Breast epithelium (tissue), 4 donors: ENCODE results near the gene OR4F3. TPM values are rescaled to one million over a fixed set of nuclear protein-coding genes. Genes with fewer than 3 reads are reported as not detected.
"Not testable (repeated sequence)": the region's sequence is repeated elsewhere in the genome, so short reads cannot be mapped to it uniquely, and the experiment has no call there.

Experiments used
- DNase-seq, 2 donors: peaks; one replicate each; pipeline ENCODE4 v3.0.0-alpha.2; 2019; ENCODE audit warnings: low spot score in 2 of 2
- H3K27ac ChIP-seq, 2 donors: fragments of 200-600 bp; sonication (generic) in 1 of 2; one replicate each; pipeline ENCODE4 v1.5.1; 2016 to 2019; ENCODE audit warnings: mild to moderate bottlenecking in 1 of 2
- H3K27me3 ChIP-seq, 2 donors: fragments of 200-600 bp; sonication (generic) in 1 of 2; one replicate each; pipeline versions ENCODE4 v1.5.1 to v1.6.0; 2017 to 2019; ENCODE audit warnings: control low read depth in 1 of 2, mild to moderate bottlenecking in 1 of 2
- H3K36me3 ChIP-seq: fragments of 200-600 bp; one replicate; pipeline ENCODE4 v1.5.1; 2019
- H3K4me1 ChIP-seq, 2 donors: fragments of 200-600 bp; sonication (generic); one replicate each; pipeline ENCODE4 v1.5.1; 2016 to 2019; ENCODE audit warnings: control low read depth in 1 of 2
- H3K4me3 ChIP-seq, 3 donors: fragments of 200-600 bp; sonication (generic); 1 replicate in 2 of 3; 2 replicates in 1 of 3; pipeline ENCODE4 v1.5.1; 2016 to 2019; ENCODE audit warnings: mild to moderate bottlenecking in 3 of 3, moderate library complexity in 2 of 3
- H3K9me3 ChIP-seq, 2 donors: fragments of 200-600 bp; sonication (generic) in 1 of 2; one replicate each; pipeline ENCODE4 v1.5.1; 2016 to 2019; ENCODE audit warnings: control low read depth in 1 of 2
- intact Hi-C: fragments of 100-400 bp; cut with DNase I; formaldehyde crosslinking; loops from one replicate; pipeline ENCODE4 v1.15.1; 2023; ENCODE audit warnings: low total_unique reads
- total RNA-seq, 3 donors: library from RNA; depleted of rRNA; stranded (reverse); fragments of >200 nt; gene quantifications; one replicate each; pipeline ENCODE4 v1.1.0, GENCODE V29; 2016

The OR4F3 gene
- total RNA-seq: under 1 TPM in 1 of 3 donors, not detected in 2; 0.88 TPM

GRCh38 chr5:181366968-181367367, at the start of gene OR4F3:
Gene OR4F3 (plus strand): TSS chr5:181367268.
- H3K27me3 ChIP-seq, H3K36me3 ChIP-seq, H3K27ac ChIP-seq, H3K4me3 ChIP-seq, intact Hi-C loops, DNase-seq, H3K4me1 ChIP-seq, H3K9me3 ChIP-seq: not testable (repeated sequence)

Other genes with a start within 250 kb of the OR4F3 start
- gene OR2V1, start 236.1 kb upstream of the OR4F3 start, total RNA-seq: not detected
- not detected for gene OR2V2, start 219.7 kb upstream of the OR4F3 start, total RNA-seq
- gene TRIM7, start 162.1 kb upstream of the OR4F3 start, total RNA-seq: 1 to 10 TPM in 2 of 3 donors, under 1 TPM in 1; 0.29 to 5.4 (median 5.2) TPM
- gene TRIM41, start 144.0 kb upstream of the OR4F3 start, total RNA-seq: 10 to 100 TPM; 14.1 to 16.0 (median 15.1) TPM
- 1,000 to 10,000 TPM; 2,096 to 2,842 (median 2,553) TPM for gene RACK1, start 123.4 kb upstream of the OR4F3 start, total RNA-seq
- 10 to 100 TPM; 12.8 to 18.6 (median 18.4) TPM for gene TRIM52, start 106.1 kb upstream of the OR4F3 start, total RNA-seq